Brain microvascular endothelial cell (primary cell): Measurements from ENCODE around the gene IMPG1.

Source experiments
- DNase-seq: peaks from one replicate; pipeline ENCODE4 v3.0.0-alpha.2; 2020
- H3K27ac ChIP-seq: fragments of 250-450 bp; sonication (Bioruptor Pico); 2 replicates; pipeline ENCODE4 v1.5.1; 2020; ENCODE audit warnings: mild to moderate bottlenecking, moderate library complexity
- H3K27me3 ChIP-seq: fragments of 250-450 bp; sonication (Bioruptor Pico); replicated peaks from 2 replicates; pipeline ENCODE4 v1.5.1; 2020; ENCODE audit warnings: mild to moderate bottlenecking
- H3K36me3 ChIP-seq: fragments of 250-450 bp; sonication (Bioruptor Pico); replicated peaks from 2 replicates; pipeline ENCODE4 v1.5.1; 2020; ENCODE audit warnings: mild to moderate bottlenecking
- H3K4me3 ChIP-seq: 2 replicates; pipeline ENCODE4 v1.5.1; 2011; ENCODE audit warnings: low read depth, mild to moderate bottlenecking, control low read depth, low read length, moderate library complexity
- CTCF ChIP-seq: IDR thresholded peaks from 2 replicates; pipeline ENCODE4 v1.5.1; 2011; ENCODE audit warnings: low read depth, mild to moderate bottlenecking, moderate library complexity, low read length, control low read depth, inconsistent platforms; ENCODE audit errors: missing control alignments
- in situ Hi-C: cut with HindIII; loops from 2 replicates; pipeline ENCODE4 v1.10.0; 2017; ENCODE audit warnings: low sequenced_read_pairs, low pct_ligation_motif_present

IMPG1 gene

GRCh38 chr6:75991941-75992340 is 80.5 kb downstream of the IMPG1 start:
- no peak for TF ChIP-seq CTCF

GRCh38 chr6:75986935-75987334 is 85.5 kb downstream of the IMPG1 start:
- DNase-seq: no peak
- Histone ChIP-seq H3K27me3 (no peaks in the 10 kb centered on the region), H3K27ac (no peak overlapping the region), H3K36me3 (no peaks in the 10 kb centered on the region), H3K4me3 (no peak overlapping the region)
- no peak for TF ChIP-seq CTCF
- in situ Hi-C loops: no loop called here

More at GRCh38 chr6:75991941-75992340, 80.5 kb downstream of the IMPG1 start:
- no peaks in the 10 kb centered on the region for H3K27me3 ChIP-seq
- in situ Hi-C loops: no loop called here
- no peaks in the 10 kb centered on the region for H3K36me3 ChIP-seq
- H3K27ac ChIP-seq: no peak overlapping the region
- no peak for DNase-seq
- H3K4me3 ChIP-seq: no peak overlapping the region

- TF ChIP-seq CTCF: no peak
- in situ Hi-C loops: no loop called here
Measured at GRCh38 chr6:75975904-75976303, 96.6 kb downstream of the IMPG1 start.

GRCh38 chr6:75970093-75970492 is 102.4 kb downstream of the IMPG1 start:
- H3K4me3 ChIP-seq: no peak overlapping the region
- in situ Hi-C loops: no loop called here
- no peaks in the 10 kb centered on the region for H3K27me3 ChIP-seq
- no peak for TF ChIP-seq CTCF
- H3K27ac ChIP-seq: no peak overlapping the region
- H3K36me3 ChIP-seq: no peaks in the 10 kb centered on the region
- DNase-seq: no peak

More at GRCh38 chr6:75975904-75976303, 96.6 kb downstream of the IMPG1 start:
- Histone ChIP-seq H3K27ac (no peak overlapping the region), H3K27me3 (no peaks in the 10 kb centered on the region), H3K36me3 (no peaks in the 10 kb centered on the region), H3K4me3 (no peak overlapping the region)
- no peak for DNase-seq

GRCh38 chr6:75968143-75968542 is 104.3 kb downstream of the IMPG1 start:
- no peaks in the 10 kb centered on the region for H3K27me3 ChIP-seq
- TF ChIP-seq CTCF: no peak
- H3K36me3 ChIP-seq: no peaks in the 10 kb centered on the region
- in situ Hi-C loops: no loop called here
- no peak overlapping the region for H3K27ac ChIP-seq
- no peak for DNase-seq
- no peak overlapping the region for H3K4me3 ChIP-seq

- Histone ChIP-seq H3K36me3 (no peaks in the 10 kb centered on the region), H3K27ac (no peak overlapping the region), H3K27me3 (no peaks in the 10 kb centered on the region), H3K4me3 (no peak overlapping the region)
- no peak for DNase-seq
- TF ChIP-seq CTCF: no peak
- in situ Hi-C loops: no loop called here
Measured at GRCh38 chr6:75963569-75963968, 108.9 kb downstream of the IMPG1 start.
